PFSK-1 (cell line): Measurements from ENCODE around the gene PADI1.

Source experiments
- FOXP2 ChIP-seq: optimal IDR thresholded peaks from 2 replicates; pipeline ENCODE3; 2011; ENCODE audit warnings: borderline replicate concordance, control low read depth, inconsistent platforms; ENCODE audit not compliant: insufficient read depth; ENCODE audit errors: extremely low read length, extremely low read depth
- POLR2AphosphoS5 ChIP-seq: IDR thresholded peaks from 2 replicates; pipeline ENCODE4 v1.6.1; 2012; ENCODE audit warnings: low read depth, mild to moderate bottlenecking, control low read depth, low read length, moderate library complexity
- REST ChIP-seq, 2 experiments: IDR thresholded peaks; 2 replicates each; pipeline versions ENCODE4 v1.6.1 to v1.8.0; 2011 to 2012; ENCODE audit warnings: low read depth in 2 of 2, low read length in 2 of 2, control low read depth in 1 of 2, inconsistent platforms in 1 of 2, mild to moderate bottlenecking in 1 of 2, moderate library complexity in 1 of 2; ENCODE audit not compliant: insufficient read depth in 1 of 2
- SIN3A ChIP-seq: IDR thresholded peaks from 2 replicates; pipeline ENCODE4 v1.6.1; 2012; ENCODE audit warnings: mild to moderate bottlenecking, low read length, moderate library complexity, borderline replicate concordance; ENCODE audit not compliant: insufficient read depth
- TAF1 ChIP-seq: IDR thresholded peaks from 2 replicates; pipeline ENCODE4 v1.6.1; 2012; ENCODE audit warnings: low read length, control low read depth, borderline replicate concordance; ENCODE audit not compliant: insufficient read depth

PADI1 gene

GRCh38 chr1:17193222-17194132 lies 11.5 kb upstream of the PADI1 start:
- TF ChIP-seq FOXP2 (no peak), TAF1 (no peak), SIN3A (no peak), POLR2AphosphoS5 (no peak), REST (IDR thresholded peaks at IDR 0.05; ENCODE audit: insufficient read depth in 1 of 2, low read depth in 2 of 2, low read length in 2 of 2) (no peak)

- TF ChIP-seq TAF1 (no peak), REST (IDR thresholded peaks at IDR 0.05; ENCODE audit: insufficient read depth in 1 of 2, low read depth in 2 of 2, low read length in 2 of 2) (no peak), FOXP2 (no peak), POLR2AphosphoS5 (no peak), SIN3A (no peak)
Measured at GRCh38 chr1:17194133-17194475, 10.8 kb upstream of the PADI1 start.

GRCh38 chr1:17194615-17195528 lies 10.1 kb upstream of the PADI1 start:
- no peak for TF ChIP-seq FOXP2
- no peak for TF ChIP-seq SIN3A
- TF ChIP-seq REST (IDR thresholded peaks at IDR 0.05; ENCODE audit: insufficient read depth in 1 of 2, low read depth in 2 of 2, low read length in 2 of 2): no peak
- no peak for TF ChIP-seq POLR2AphosphoS5
- TF ChIP-seq TAF1: no peak

- no peak for TF ChIP-seq REST (IDR thresholded peaks at IDR 0.05; ENCODE audit: insufficient read depth in 1 of 2, low read depth in 2 of 2, low read length in 2 of 2)
- no peak for TF ChIP-seq FOXP2
- no peak for TF ChIP-seq TAF1
Measured at GRCh38 chr1:17195731-17196130, 9.2 kb upstream of the PADI1 start.
